Endothelial cell of umbilical vein (primary cell): ENCODE data around the gene GRID2. TPM values are rescaled to one million over a fixed set of nuclear protein-coding genes. Genes with fewer than 3 reads are reported as not detected.

Source experiments
- BruUV-seq: library from RNA; stranded (reverse); fragments of 400-500 nt; replicated peaks from 2 replicates; lab custom pipeline; 2021; lab: Mats Ljungman, UMichigan
- CTCF ChIA-PET: fragments of 300-600, 350-600 bp; sonication (Branson Sonifier 250); formaldehyde crosslinking; loops from one replicate; lab custom pipeline; 2021; ENCODE audit warnings: antibody characterized with exemption, inconsistent platforms; lab: Charles Lee
- POLR2A ChIA-PET: fragments of 300-600, 350-600 bp; sonication (Branson Sonifier 250); formaldehyde crosslinking; loops from one replicate; lab custom pipeline; 2021; ENCODE audit warnings: antibody characterized with exemption, inconsistent platforms; lab: Charles Lee
- DNase-seq: peaks from one replicate; pipeline ENCODE4 v3.0.0-alpha.2; 2011; ENCODE audit warnings: low read depth, low spot score
- FAIRE-seq: peaks from 2 replicates; lab custom pipeline; 2011; peaks lifted over from hg19 to GRCh38; lab: Jason Lieb, UNC
- H2AFZ ChIP-seq: 2 replicates; pipeline ENCODE4 v1.6.0; 2012; ENCODE audit warnings: low read depth, low read length, control low read depth, inconsistent platforms
- H3K27ac ChIP-seq: 2 replicates; pipeline ENCODE4 v1.5.1; 2011; ENCODE audit warnings: low read depth, mild to moderate bottlenecking, control low read depth, low read length, moderate library complexity; ENCODE audit not compliant: insufficient read depth
- H3K27me3 ChIP-seq, 2 experiments: 2 replicates each; pipeline versions ENCODE4 v1.6.0 to v1.6.1; 2011; ENCODE audit warnings: low read length in 2 of 2, mixed read lengths in 1 of 2; ENCODE audit not compliant: control insufficient read depth in 2 of 2, insufficient read depth in 2 of 2
- H3K36me3 ChIP-seq, 2 experiments: 2 replicates in 1 of 2; 3 replicates in 1 of 2; pipeline ENCODE4 v1.5.1; 2011; ENCODE audit warnings: low read length in 2 of 2, mild to moderate bottlenecking in 1 of 2, moderate library complexity in 1 of 2; ENCODE audit not compliant: control insufficient read depth in 2 of 2, insufficient read depth in 2 of 2; ENCODE audit errors: extremely low read depth in 1 of 2
- H3K4me1 ChIP-seq: 3 replicates; pipeline ENCODE4 v1.5.1; 2011; ENCODE audit warnings: mild to moderate bottlenecking, low read length; ENCODE audit not compliant: control insufficient read depth, insufficient read depth; ENCODE audit errors: extremely low read depth
- H3K4me2 ChIP-seq: 2 replicates; pipeline ENCODE4 v1.6.1; 2011; ENCODE audit warnings: low read length, control low read depth, mixed read lengths; ENCODE audit not compliant: insufficient read depth
- H3K4me3 ChIP-seq, 3 experiments: fragments of 200-600 bp in 1 of 3; sonication (generic), shearing (Covaris generic) in 1 of 3; replicated peaks in 1 of 3; 2 replicates each; pipeline ENCODE4 v1.5.1; 2011 to 2016; ENCODE audit warnings: control low read depth in 3 of 3, low read length in 3 of 3, mild to moderate bottlenecking in 2 of 3, inconsistent platforms in 1 of 3, low read depth in 1 of 3, moderate library complexity in 1 of 3; ENCODE audit not compliant: insufficient read depth in 1 of 3
- H3K79me2 ChIP-seq: 2 replicates; pipeline ENCODE4 v1.6.0; 2012; ENCODE audit warnings: low read length, inconsistent platforms; ENCODE audit not compliant: control insufficient read depth, insufficient read depth
- H3K9ac ChIP-seq: replicated peaks from 2 replicates; pipeline ENCODE3; 2011; ENCODE audit warnings: low read length, control low read depth; ENCODE audit not compliant: insufficient read depth; ENCODE audit errors: extremely low read depth
- H3K9me1 ChIP-seq: replicated peaks from 3 replicates; pipeline ENCODE4 v1.6.0; 2011; ENCODE audit warnings: mild to moderate bottlenecking, low read length; ENCODE audit not compliant: control insufficient read depth, insufficient read depth; ENCODE audit errors: extremely low read depth
- H3K9me3 ChIP-seq: replicated peaks from 2 replicates; pipeline ENCODE4 v1.5.1; 2012; ENCODE audit warnings: low read length, inconsistent platforms; ENCODE audit not compliant: control insufficient read depth, insufficient read depth
- H4K20me1 ChIP-seq: replicated peaks from 2 replicates; pipeline ENCODE3; 2011; ENCODE audit warnings: mild to moderate bottlenecking, low read length; ENCODE audit not compliant: control insufficient read depth, insufficient read depth; ENCODE audit errors: extremely low read depth
- CTCF ChIP-seq, 2 donors: IDR thresholded peaks; 1 replicate in 1 of 2; 2 replicates in 1 of 2; pipeline ENCODE4 v1.5.1; 2011; ENCODE audit warnings: low read length in 2 of 2, mild to moderate bottlenecking in 2 of 2, moderate library complexity in 2 of 2, control low read depth in 1 of 2, inconsistent platforms in 1 of 2, low read depth in 1 of 2; ENCODE audit not compliant: insufficient read depth in 1 of 2; ENCODE audit errors: extremely low read depth in 1 of 2
- EZH2 ChIP-seq: IDR thresholded peaks from 2 replicates; pipeline ENCODE4 v1.6.1; 2012; ENCODE audit warnings: borderline replicate concordance, low read depth, mild to moderate bottlenecking, moderate library complexity, low read length, inconsistent platforms; ENCODE audit not compliant: severe bottlenecking
- FOS ChIP-seq: IDR thresholded peaks from 2 replicates; pipeline ENCODE4 v1.6.1; 2011; ENCODE audit warnings: mild to moderate bottlenecking, low read length, moderate library complexity, borderline replicate concordance; ENCODE audit not compliant: insufficient read depth
- GATA2 ChIP-seq: IDR thresholded peaks from 2 replicates; pipeline ENCODE4 v1.7.0; 2011; ENCODE audit warnings: low read depth, mild to moderate bottlenecking, moderate library complexity, mixed read lengths, low read length; ENCODE audit not compliant: insufficient read length, insufficient read depth
- MAX ChIP-seq: IDR thresholded peaks from 2 replicates; pipeline ENCODE4 v1.6.1; 2011; ENCODE audit not compliant: insufficient read depth, insufficient read length
- POLR2A ChIP-seq: IDR thresholded peaks from 2 replicates; pipeline ENCODE4 v1.6.1; 2012; ENCODE audit warnings: low read depth, mild to moderate bottlenecking, control low read depth, low read length
- POLR2AphosphoS5 ChIP-seq: IDR thresholded peaks from 2 replicates; pipeline ENCODE4 v1.6.1; 2012; ENCODE audit warnings: low read depth, mild to moderate bottlenecking, control low read depth, low read length, moderate library complexity; ENCODE audit not compliant: insufficient read depth
- dilution Hi-C: fragments of 300-500 bp; cut with MboI; formaldehyde crosslinking; loops from one replicate; pipeline ENCODE4 v1.15.0; 2019; ENCODE audit warnings: low sequenced_read_pairs; ENCODE audit not compliant: extremely low pct_ligation_motif_present
- intact Hi-C: fragments of 100-400 bp; cut with micrococcal nuclease; formaldehyde crosslinking; loops from one replicate; pipeline ENCODE4 v1.10.0; 2022
- polyA plus RNA-seq, 4 experiments: library from polyadenylated mRNA; depleted of rRNA in 3 of 4; stranded (reverse) in 3 of 4; unstranded in 1 of 4; fragments of >200 nt; gene quantifications; 2 replicates each; pipeline versions ENCODE4 v1.2.1 to v1.2.3, GENCODE V29; 2011 to 2012; ENCODE audit warnings: missing spikeins in 1 of 4
- total RNA-seq: library from RNA; stranded (reverse); gene quantifications from 2 replicates; pipeline ENCODE4 v1.2.3, GENCODE V29; 2021

Gene GRID2
- total and polyA plus RNA-seq, 2 donors (not counting 3 experiments of a cell fraction or from before 2014, with no cell fraction given) = not detected

- POLR2A ChIA-PET = no interaction called here
- H3K9me3 ChIP-seq = no peaks in the 10 kb centered on the region
- TF ChIP-seq FOS (no peak), GATA2 (no peak), POLR2AphosphoS5 (no peak), EZH2 (no peak), POLR2A (no peak), MAX (no peak), CTCF (IDR thresholded peaks at IDR 0.05; ENCODE audit: extremely low read depth in 1 of 2, insufficient read depth in 1 of 2, low read depth in 1 of 2, low read length in 2 of 2) (no peak)
- H3K27me3 ChIP-seq = no peaks in the 10 kb centered on the region
- DNase-seq (no peak), FAIRE-seq (no peak)
- H3K36me3 ChIP-seq = no peaks in the 10 kb centered on the region
- no peak overlapping the region for H3K4me3 ChIP-seq
- H3K79me2 ChIP-seq = no peaks in the 10 kb centered on the region
- H3K9ac ChIP-seq = no peak overlapping the region
- no peak overlapping the region for H2AFZ ChIP-seq
- intact Hi-C loops = no loop called here
- H3K4me1 ChIP-seq = no peaks in the 10 kb centered on the region
- no peak overlapping the region for H3K27ac ChIP-seq
- dilution Hi-C loops = no loop called here
- no peak overlapping the region for H3K4me2 ChIP-seq
- no peaks in the 10 kb centered on the region for H4K20me1 ChIP-seq
- CTCF ChIA-PET = interaction anchor here (1.3 kb wide), 1 partner anchor 10 kb away, joined by 3 read pairs; no protein-coding TSS in a partner anchor
- BruUV-seq = no TSS peak
- no peaks in the 10 kb centered on the region for H3K9me1 ChIP-seq
These were observed 193.4 kb downstream of the GRID2 start for GRCh38 chr4:92497141-92497540.
